ENCODE measurements around the gene CFB. TPM values are rescaled to one million over a fixed set of nuclear protein-coding genes. Genes with fewer than 3 reads are reported as not detected.

The CFB gene
- total and polyA plus RNA-seq, 9 of the 15 experiments (the other 6 are each of a cell fraction or from before 2014, with no cell fraction given) = 0.08 to 0.91 (median 0.22) TPM; not detected in 4

- TF ChIP-seq KLF6 (CRISPR knock-in tag; IDR thresholded peaks at IDR 0.05; ENCODE audit: borderline replicate concordance) (no peak; the same call in 1 of the 2 replicates), POLR3A (IDR thresholded peaks at IDR 0.05; ENCODE audit: borderline replicate concordance, extremely low read depth, insufficient read depth, insufficient read length) (no peak), FOXO4 (CRISPR knock-in tag; IDR thresholded peaks at IDR 0.05) (no peak; the same call in 1 of the 2 replicates), FOSL1 (tag; conservative IDR thresholded peaks at IDR 0.05) (no peak; the same call in 1 of the 2 replicates), ZNF175 (CRISPR knock-in tag; IDR thresholded peaks at IDR 0.05; ENCODE audit: low read depth) (no peak), YBX1 (IDR thresholded peaks at IDR 0.05) (no peak), STAT5A (IDR thresholded peaks at IDR 0.05; ENCODE audit: borderline replicate concordance, low read length) (no peak), SIRT6 (IDR thresholded peaks at IDR 0.05; ENCODE audit: low read depth, low read length) (no peak), TCF7L2 (IDR thresholded peaks at IDR 0.05; ENCODE audit: low read depth, low read length) (no peak), BRF2 (IDR thresholded peaks at IDR 0.05; ENCODE audit: borderline replicate concordance, insufficient read depth, insufficient read length) (no peak), FOS (IDR thresholded peaks at IDR 0.05; ENCODE audit: extremely low read depth, insufficient read length) (no peak), ZNF12 (CRISPR knock-in tag; IDR thresholded peaks at IDR 0.05) (no peak), ESRRB (CRISPR knock-in tag; IDR thresholded peaks at IDR 0.05; ENCODE audit: borderline replicate concordance) (no peak), PTRF (tag; IDR thresholded peaks at IDR 0.05) (no peak), NEUROD1 (IDR thresholded peaks at IDR 0.05; ENCODE audit: borderline replicate concordance, low read depth, low read length, partially characterized antibody) (peak; percentile 36), NELFE (IDR thresholded peaks at IDR 0.05; ENCODE audit: insufficient read depth, insufficient read length) (no peak), TAF9B (IDR thresholded peaks at IDR 0.05; ENCODE audit: partially characterized antibody) (no peak), PHF21A (IDR thresholded peaks at IDR 0.05; ENCODE audit: borderline replicate concordance, low read depth) (no peak), SMARCE1 (IDR thresholded peaks at IDR 0.05) (0 out of 2 replicates have a peak, but pooled peaks have one; percentile 12), TAL1 (IDR thresholded peaks at IDR 0.05) (no peak), ZNF583 (CRISPR knock-in tag; IDR thresholded peaks at IDR 0.05) (no peak)
Observed at GRCh38 chr6:31897612-31898382, 48.1 kb upstream of the CFB start, which contains the start of gene EHMT2 (continued).
